Psoas muscle (tissue), 8 donors: Measurements from ENCODE around the gene TMEM132C. TPM values are rescaled to one million over a fixed set of nuclear protein-coding genes. Genes with fewer than 3 reads are reported as not detected.

Experiments used
- ATAC-seq, 4 donors: fragments of 200-7000 bp; cut with Tn5 transposase; one replicate each; pipeline ENCODE4 v1.9.1; 2020; ENCODE audit warnings: moderate library complexity in 3 of 4, mild to moderate bottlenecking in 2 of 4
- DNase-seq, 2 donors: peaks; one replicate each; pipeline ENCODE4 v3.0.0-alpha.2; 2020
- H3K27ac ChIP-seq: fragments of 200-600 bp; one replicate; pipeline ENCODE4 v1.8.0; 2022
- H3K27me3 ChIP-seq, 3 donors: fragments of 200-600 bp in 1 of 3; one replicate each; pipeline versions ENCODE4 v1.6.1 to v1.8.0; 2013 to 2022; ENCODE audit warnings: low read length in 2 of 3, mild to moderate bottlenecking in 2 of 3, moderate library complexity in 1 of 3; ENCODE audit not compliant: insufficient read depth in 3 of 3
- H3K36me3 ChIP-seq, 2 donors: fragments of 200-600 bp in 1 of 2; one replicate each; pipeline versions ENCODE4 v1.6.1 to v1.8.0; 2013 to 2022; ENCODE audit warnings: low read depth in 1 of 2, mild to moderate bottlenecking in 1 of 2, moderate library complexity in 1 of 2; ENCODE audit not compliant: insufficient read depth in 1 of 2
- H3K4me1 ChIP-seq: fragments of 200-600 bp; one replicate; pipeline ENCODE4 v1.8.0; 2022
- H3K4me3 ChIP-seq: fragments of 200-600 bp; one replicate; pipeline ENCODE4 v1.8.0; 2022; ENCODE audit warnings: mild to moderate bottlenecking
- H3K9me3 ChIP-seq: fragments of 200-600 bp; one replicate; pipeline ENCODE4 v1.8.0; 2022
- WGBS, 3 donors: extraction: QIAGEN DNeasy Blood & Tissue Kit; methylation state at CpG; one replicate each; pipeline versions ENCODE4 v1.1.6 to v1.1.7; 2013; 5-methylcytosine and 5-hydroxymethylcytosine counted together
- intact Hi-C, 2 donors: fragments of 100-400 bp; cut with DNase I; formaldehyde crosslinking; loops; one replicate each; pipeline versions ENCODE4 v1.11.0 to v1.14.2; 2022
- polyA plus RNA-seq, 3 donors: library from polyadenylated mRNA; stranded (reverse); fragments of 200-250 nt; gene quantifications; one replicate each; pipeline ENCODE4 v1.2.3, GENCODE V29; 2013
- total RNA-seq, 4 donors: library from RNA; stranded (reverse); fragmentation: NEBNext Ultra II Directional in 2 of 4; extraction: Animal tissue kit (Norgen Biotek cat#: 25700) in 2 of 4; gene quantifications; one replicate each; pipeline versions ENCODE4 v1.2.1 to v1.2.4, GENCODE V29; 2021 to 2023
- TF ChIP-seq, protein P1 (sequence below): fragments of 200-600 bp; IDR thresholded peaks from one replicate; pipeline ENCODE4 v1.8.0; 2022; ENCODE audit warnings: antibody characterized with exemption
- donor health status: healthy with polysubstance abuse.
- donor health status: DM: no; HTN: no; CAD: no; lungs with moderate emphysema.
- donor health status: Bipolar disorder and iron deficiency.
- donor health status: healthy.
- donor health status: DM: yes; HTN: yes; CAD: no.
- donor health status: DM: no; HTN: no; CAD: no.
- donor health status: DM: no; HTN: no; CAD: no.
- donor health status: DM: yes; HTN: yes; CAD: no.

The TMEM132C gene
- total and polyA plus RNA-seq, 7 donors: 0.16 to 0.77 (median 0.47) TPM

DNA sequence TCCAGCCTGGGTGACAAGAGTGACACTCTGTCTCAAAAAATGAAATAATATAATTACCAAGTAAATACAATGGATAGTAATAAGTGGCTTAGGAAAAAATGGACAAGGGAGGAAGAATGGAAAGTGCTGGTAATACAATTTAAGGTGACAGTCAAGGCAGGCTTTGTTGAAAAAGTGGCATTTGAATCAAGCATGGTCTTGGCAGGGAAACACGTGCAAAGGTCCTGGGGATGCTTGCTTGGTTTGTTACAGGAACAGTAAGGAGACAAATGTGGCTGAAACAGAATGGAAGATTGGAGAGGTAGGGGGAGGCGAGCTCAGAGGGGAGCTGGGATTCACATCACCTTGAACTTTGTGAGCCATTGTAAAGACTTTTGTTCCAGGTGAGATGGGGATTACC, 153.2 kb downstream of the TMEM132C start:
- TF ChIP-seq, protein P1, sequence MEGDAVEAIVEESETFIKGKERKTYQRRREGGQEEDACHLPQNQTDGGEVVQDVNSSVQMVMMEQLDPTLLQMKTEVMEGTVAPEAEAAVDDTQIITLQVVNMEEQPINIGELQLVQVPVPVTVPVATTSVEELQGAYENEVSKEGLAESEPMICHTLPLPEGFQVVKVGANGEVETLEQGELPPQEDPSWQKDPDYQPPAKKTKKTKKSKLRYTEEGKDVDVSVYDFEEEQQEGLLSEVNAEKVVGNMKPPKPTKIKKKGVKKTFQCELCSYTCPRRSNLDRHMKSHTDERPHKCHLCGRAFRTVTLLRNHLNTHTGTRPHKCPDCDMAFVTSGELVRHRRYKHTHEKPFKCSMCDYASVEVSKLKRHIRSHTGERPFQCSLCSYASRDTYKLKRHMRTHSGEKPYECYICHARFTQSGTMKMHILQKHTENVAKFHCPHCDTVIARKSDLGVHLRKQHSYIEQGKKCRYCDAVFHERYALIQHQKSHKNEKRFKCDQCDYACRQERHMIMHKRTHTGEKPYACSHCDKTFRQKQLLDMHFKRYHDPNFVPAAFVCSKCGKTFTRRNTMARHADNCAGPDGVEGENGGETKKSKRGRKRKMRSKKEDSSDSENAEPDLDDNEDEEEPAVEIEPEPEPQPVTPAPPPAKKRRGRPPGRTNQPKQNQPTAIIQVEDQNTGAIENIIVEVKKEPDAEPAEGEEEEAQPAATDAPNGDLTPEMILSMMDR: no peak
- no peak for DNase-seq
- no peak overlapping the region for H3K27ac ChIP-seq
- H3K4me1 ChIP-seq: no peaks in the 10 kb centered on the region
- no peaks in the 10 kb centered on the region for H3K27me3 ChIP-seq
- ATAC-seq: no peak
- no peak overlapping the region for H3K4me3 ChIP-seq
- H3K9me3 ChIP-seq: no peaks in the 10 kb centered on the region
- intact Hi-C loops: no loop called here
- no peaks in the 10 kb centered on the region for H3K36me3 ChIP-seq
- 84 to 92% (median 88%) methylated on average over 2 of the region's 2 CpGs for WGBS, 3 donors

- no peak for DNase-seq
These were observed 154.4 kb downstream of the TMEM132C start for GRCh38 chr12:128421375-128421774.

DNA sequence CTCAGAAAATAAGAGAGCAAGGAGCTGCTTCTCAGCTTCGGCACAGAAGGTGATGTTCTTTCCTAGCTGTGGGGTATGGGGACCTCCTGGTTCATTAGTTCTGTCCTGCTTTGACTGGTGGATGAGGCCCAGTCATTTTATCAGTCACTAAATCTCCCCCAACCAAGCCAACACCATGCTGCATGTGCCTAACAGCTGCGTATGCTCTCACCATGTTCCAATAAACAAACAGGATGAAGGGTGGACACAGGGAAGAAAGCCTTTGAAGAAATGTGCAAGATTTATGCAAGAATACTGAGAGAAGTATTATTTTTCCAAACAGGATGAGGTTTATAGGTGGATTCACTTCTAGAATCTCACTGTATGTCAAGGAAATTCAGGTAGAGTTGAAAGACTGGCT, 156.2 kb downstream of the TMEM132C start:
- intact Hi-C loops: no loop called here
- TF ChIP-seq, protein P1: no peak
- WGBS, 3 donors: 66 to 80% (median 80%) methylated on average over 2 of the region's 2 CpGs

More at GRCh38 chr12:128421375-128421774, 154.4 kb downstream of the TMEM132C start:
- Histone ChIP-seq H3K4me1 (no peaks in the 10 kb centered on the region), H3K27me3 (no peaks in the 10 kb centered on the region), H3K9me3 (no peaks in the 10 kb centered on the region), H3K36me3 (no peaks in the 10 kb centered on the region), H3K27ac (no peak overlapping the region), H3K4me3 (no peak overlapping the region)
- no peak for ATAC-seq
- TF ChIP-seq, protein P1: no peak
- 72 to 78% (median 77%) methylated on average over 7 of the region's 7 CpGs for WGBS, 3 donors
- intact Hi-C loops: no loop called here

GRCh38 chr12:128424931-128425431, 158.0 kb downstream of the TMEM132C start:
- WGBS, 3 donors: 78 to 83% (median 82%) methylated on average over 7 of the region's 7 CpGs
- no peak for DNase-seq

More for the DNA sequence above, 156.2 kb downstream of the TMEM132C start:
- no peak for ATAC-seq
- DNase-seq: no peak
- H3K4me3 ChIP-seq: no peak overlapping the region
- H3K4me1 ChIP-seq: no peaks in the 10 kb centered on the region
- no peaks in the 10 kb centered on the region for H3K9me3 ChIP-seq
- no peaks in the 10 kb centered on the region for H3K36me3 ChIP-seq
- no peaks in the 10 kb centered on the region for H3K27me3 ChIP-seq
- H3K27ac ChIP-seq: no peak overlapping the region

More at GRCh38 chr12:128424931-128425431, 158.0 kb downstream of the TMEM132C start:
- intact Hi-C loops: no loop called here
- no peaks in the 10 kb centered on the region for H3K36me3 ChIP-seq
- no peaks in the 10 kb centered on the region for H3K4me1 ChIP-seq
- no peaks in the 10 kb centered on the region for H3K27me3 ChIP-seq
- H3K27ac ChIP-seq: no peak overlapping the region
- TF ChIP-seq, protein P1: no peak
- no peak overlapping the region for H3K4me3 ChIP-seq
- no peak for ATAC-seq
- H3K9me3 ChIP-seq: no peaks in the 10 kb centered on the region
